K562 (cell line): ENCODE results near the gene GALNT17.

Source experiments
- CHD1 ChIP-seq: fragments of 200-600 bp; sonication (generic); IDR thresholded peaks from one replicate; pipeline ENCODE4 v1.6.1; 2012; ENCODE audit warnings: mild to moderate bottlenecking, moderate library complexity, low read length, inconsistent platforms
- CHD2 ChIP-seq: IDR thresholded peaks from 2 replicates; pipeline ENCODE4 v1.6.1; 2011; ENCODE audit warnings: low read depth, low read length
- DDX20 ChIP-seq: fragments of 450-650 bp; IDR thresholded peaks from 2 replicates; pipeline ENCODE4 v1.6.1; 2016; ENCODE audit warnings: missing genetic modification characterization, low read depth, mild to moderate bottlenecking, missing compliant biosample characterization, moderate library complexity
- EZH2 ChIP-seq: IDR thresholded peaks from 2 replicates; pipeline ENCODE4 v1.6.1; 2012; ENCODE audit warnings: low read depth, mild to moderate bottlenecking, inconsistent platforms, low read length, borderline replicate concordance
- RNF2 ChIP-seq: sonication (generic); IDR thresholded peaks from 2 replicates; pipeline ENCODE4 v1.6.1; 2016
- TF ChIP-seq, protein P1 (sequence below): fragments of 450-650 bp; IDR thresholded peaks from 2 replicates; pipeline ENCODE4 v1.6.1; 2018; ENCODE audit not compliant: partially characterized antibody
- TF ChIP-seq, protein P2 (sequence below): fragments of 450-650 bp; formaldehyde crosslinking; IDR thresholded peaks from 2 replicates; pipeline ENCODE4 v1.4.0; 2022; ENCODE audit warnings: missing genetic modification characterization
- TF ChIP-seq, protein P3 (sequence below): fragments of 450-650 bp; formaldehyde crosslinking; IDR thresholded peaks from 2 replicates; pipeline ENCODE4 v1.4.0; 2022; ENCODE audit warnings: missing genetic modification characterization
- TF ChIP-seq, protein P4 (sequence below), 3 experiments: IDR thresholded peaks in 2 of 3; conservative IDR thresholded peaks in 1 of 3; 2 replicates each; pipeline ENCODE4 v1.5.1; 2011 to 2012; ENCODE audit warnings: low read length in 3 of 3, mild to moderate bottlenecking in 3 of 3, control low read depth in 2 of 3, improper control_type of control experiment in 1 of 3, inconsistent platforms in 1 of 3, low read depth in 1 of 3, mixed read lengths in 1 of 3, moderate library complexity in 1 of 3; ENCODE audit not compliant: insufficient read depth in 2 of 3
- TF ChIP-seq, protein P5 (sequence below): fragments of 250-450 bp; sonication (Bioruptor Pico); IDR thresholded peaks from 2 replicates; pipeline ENCODE4 v1.8.0; 2021; ENCODE audit warnings: moderate library complexity, mild to moderate bottlenecking, inconsistent platforms

DNA sequence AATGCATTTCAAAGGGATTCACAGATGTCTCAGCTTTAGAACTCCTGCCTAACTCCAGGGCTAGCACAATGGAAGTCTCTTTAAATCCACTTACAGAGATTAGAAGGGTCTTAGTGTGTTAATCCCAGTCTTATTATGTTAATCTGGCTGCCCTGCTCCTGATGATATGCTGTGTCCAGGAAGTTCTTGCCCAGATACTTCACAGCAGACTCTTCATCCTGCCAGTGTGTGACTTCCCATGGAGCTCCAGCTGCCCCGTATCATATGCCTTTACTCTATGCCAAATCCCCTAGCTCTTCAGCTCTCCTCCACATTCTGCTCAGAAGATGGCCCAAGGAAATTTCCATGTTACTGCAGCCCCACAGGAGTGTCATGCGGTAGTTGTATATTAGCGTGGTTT lies 533.8 kb downstream of the GALNT17 start:
- TF ChIP-seq RNF2 (no peak), CHD2 (no peak), EZH2 (no peak), CHD1 (no peak), DDX20 (tag) (no peak)
- TF ChIP-seq, protein P1, sequence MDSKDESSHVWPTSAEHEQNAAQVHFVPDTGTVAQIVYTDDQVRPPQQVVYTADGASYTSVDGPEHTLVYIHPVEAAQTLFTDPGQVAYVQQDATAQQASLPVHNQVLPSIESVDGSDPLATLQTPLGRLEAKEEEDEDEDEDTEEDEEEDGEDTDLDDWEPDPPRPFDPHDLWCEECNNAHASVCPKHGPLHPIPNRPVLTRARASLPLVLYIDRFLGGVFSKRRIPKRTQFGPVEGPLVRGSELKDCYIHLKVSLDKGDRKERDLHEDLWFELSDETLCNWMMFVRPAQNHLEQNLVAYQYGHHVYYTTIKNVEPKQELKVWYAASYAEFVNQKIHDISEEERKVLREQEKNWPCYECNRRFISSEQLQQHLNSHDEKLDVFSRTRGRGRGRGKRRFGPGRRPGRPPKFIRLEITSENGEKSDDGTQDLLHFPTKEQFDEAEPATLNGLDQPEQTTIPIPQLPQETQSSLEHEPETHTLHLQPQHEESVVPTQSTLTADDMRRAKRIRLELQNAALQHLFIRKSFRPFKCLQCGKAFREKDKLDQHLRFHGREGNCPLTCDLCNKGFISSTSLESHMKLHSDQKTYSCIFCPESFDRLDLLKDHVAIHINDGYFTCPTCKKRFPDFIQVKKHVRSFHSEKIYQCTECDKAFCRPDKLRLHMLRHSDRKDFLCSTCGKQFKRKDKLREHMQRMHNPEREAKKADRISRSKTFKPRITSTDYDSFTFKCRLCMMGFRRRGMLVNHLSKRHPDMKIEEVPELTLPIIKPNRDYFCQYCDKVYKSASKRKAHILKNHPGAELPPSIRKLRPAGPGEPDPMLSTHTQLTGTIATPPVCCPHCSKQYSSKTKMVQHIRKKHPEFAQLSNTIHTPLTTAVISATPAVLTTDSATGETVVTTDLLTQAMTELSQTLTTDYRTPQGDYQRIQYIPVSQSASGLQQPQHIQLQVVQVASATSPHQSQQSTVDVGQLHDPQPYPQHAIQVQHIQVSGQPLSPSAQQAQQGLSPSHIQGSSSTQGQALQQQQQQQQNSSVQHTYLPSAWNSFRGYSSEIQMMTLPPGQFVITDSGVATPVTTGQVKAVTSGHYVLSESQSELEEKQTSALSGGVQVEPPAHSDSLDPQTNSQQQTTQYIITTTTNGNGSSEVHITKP, result no peak
- TF ChIP-seq, protein P2, sequence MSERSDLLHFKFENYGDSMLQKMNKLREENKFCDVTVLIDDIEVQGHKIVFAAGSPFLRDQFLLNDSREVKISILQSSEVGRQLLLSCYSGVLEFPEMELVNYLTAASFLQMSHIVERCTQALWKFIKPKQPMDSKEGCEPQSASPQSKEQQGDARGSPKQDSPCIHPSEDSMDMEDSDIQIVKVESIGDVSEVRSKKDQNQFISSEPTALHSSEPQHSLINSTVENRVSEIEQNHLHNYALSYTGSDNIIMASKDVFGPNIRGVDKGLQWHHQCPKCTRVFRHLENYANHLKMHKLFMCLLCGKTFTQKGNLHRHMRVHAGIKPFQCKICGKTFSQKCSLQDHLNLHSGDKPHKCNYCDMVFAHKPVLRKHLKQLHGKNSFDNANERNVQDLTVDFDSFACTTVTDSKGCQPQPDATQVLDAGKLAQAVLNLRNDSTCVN (CRISPR knock-in tag), result no peak
- TF ChIP-seq, protein P3, sequence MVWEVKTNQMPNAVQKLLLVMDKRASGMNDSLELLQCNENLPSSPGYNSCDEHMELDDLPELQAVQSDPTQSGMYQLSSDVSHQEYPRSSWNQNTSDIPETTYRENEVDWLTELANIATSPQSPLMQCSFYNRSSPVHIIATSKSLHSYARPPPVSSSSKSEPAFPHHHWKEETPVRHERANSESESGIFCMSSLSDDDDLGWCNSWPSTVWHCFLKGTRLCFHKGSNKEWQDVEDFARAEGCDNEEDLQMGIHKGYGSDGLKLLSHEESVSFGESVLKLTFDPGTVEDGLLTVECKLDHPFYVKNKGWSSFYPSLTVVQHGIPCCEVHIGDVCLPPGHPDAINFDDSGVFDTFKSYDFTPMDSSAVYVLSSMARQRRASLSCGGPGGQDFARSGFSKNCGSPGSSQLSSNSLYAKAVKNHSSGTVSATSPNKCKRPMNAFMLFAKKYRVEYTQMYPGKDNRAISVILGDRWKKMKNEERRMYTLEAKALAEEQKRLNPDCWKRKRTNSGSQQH (CRISPR knock-in tag), result no peak
- TF ChIP-seq, protein P4, sequence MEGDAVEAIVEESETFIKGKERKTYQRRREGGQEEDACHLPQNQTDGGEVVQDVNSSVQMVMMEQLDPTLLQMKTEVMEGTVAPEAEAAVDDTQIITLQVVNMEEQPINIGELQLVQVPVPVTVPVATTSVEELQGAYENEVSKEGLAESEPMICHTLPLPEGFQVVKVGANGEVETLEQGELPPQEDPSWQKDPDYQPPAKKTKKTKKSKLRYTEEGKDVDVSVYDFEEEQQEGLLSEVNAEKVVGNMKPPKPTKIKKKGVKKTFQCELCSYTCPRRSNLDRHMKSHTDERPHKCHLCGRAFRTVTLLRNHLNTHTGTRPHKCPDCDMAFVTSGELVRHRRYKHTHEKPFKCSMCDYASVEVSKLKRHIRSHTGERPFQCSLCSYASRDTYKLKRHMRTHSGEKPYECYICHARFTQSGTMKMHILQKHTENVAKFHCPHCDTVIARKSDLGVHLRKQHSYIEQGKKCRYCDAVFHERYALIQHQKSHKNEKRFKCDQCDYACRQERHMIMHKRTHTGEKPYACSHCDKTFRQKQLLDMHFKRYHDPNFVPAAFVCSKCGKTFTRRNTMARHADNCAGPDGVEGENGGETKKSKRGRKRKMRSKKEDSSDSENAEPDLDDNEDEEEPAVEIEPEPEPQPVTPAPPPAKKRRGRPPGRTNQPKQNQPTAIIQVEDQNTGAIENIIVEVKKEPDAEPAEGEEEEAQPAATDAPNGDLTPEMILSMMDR (IDR thresholded peaks at IDR 0.05 in 2 of 3, conservative IDR thresholded peaks at IDR 0.05 in 1 of 3; ENCODE audit: insufficient read depth in 2 of 3, low read depth in 1 of 3, low read length in 3 of 3), result no peak
- TF ChIP-seq, protein P5, sequence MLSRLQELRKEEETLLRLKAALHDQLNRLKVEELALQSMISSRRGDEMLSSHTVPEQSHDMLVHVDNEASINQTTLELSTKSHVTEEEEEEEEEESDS, result no peak
